HepG2 (cell line): ENCODE data around the gene FGF9. TPM values are rescaled to one million over a fixed set of nuclear protein-coding genes. Genes with fewer than 3 reads are reported as not detected.

Experiments used
- BCL6 ChIP-seq: IDR thresholded peaks from 2 replicates; pipeline ENCODE4 v1.6.1; 2016; ENCODE audit warnings: missing genetic modification reagents, missing compliant biosample characterization
- FOXP1 ChIP-seq, 2 experiments: fragments of 450-650 bp in 1 of 2; IDR thresholded peaks; 2 replicates each; pipeline ENCODE4 v1.6.1; 2017 to 2018; ENCODE audit warnings: antibody characterized with exemption in 1 of 2
- HNF4A ChIP-seq: sonication (generic); formaldehyde crosslinking; IDR thresholded peaks from 2 replicates; pipeline ENCODE4 v1.4.0; 2020; ENCODE audit warnings: missing genetic modification reagents
- ISL2 ChIP-seq: sonication (generic); formaldehyde crosslinking; IDR thresholded peaks from 2 replicates; pipeline ENCODE4 v1.5.0; 2020; ENCODE audit warnings: missing genetic modification reagents
- MAFK ChIP-seq, 2 experiments: IDR thresholded peaks in 1 of 2; conservative IDR thresholded peaks in 1 of 2; 2 replicates each; pipeline ENCODE4 v1.6.1; 2011; ENCODE audit warnings: improper control_type of control experiment in 2 of 2, low read length in 2 of 2
- NFE2 ChIP-seq: sonication (generic); formaldehyde crosslinking; IDR thresholded peaks from 2 replicates; pipeline ENCODE4 v1.4.0; 2020; ENCODE audit warnings: missing genetic modification reagents
- POGZ ChIP-seq: sonication (generic); formaldehyde crosslinking; IDR thresholded peaks from 2 replicates; pipeline ENCODE4 v1.4.0; 2020; ENCODE audit warnings: mild to moderate bottlenecking, missing genetic modification reagents
- RBM22 ChIP-seq: fragments of 200-400 bp; formaldehyde crosslinking; optimal IDR thresholded peaks from 2 replicates; pipeline ENCODE3; 2017; ENCODE audit warnings: mild to moderate bottlenecking, low read length, moderate library complexity
- SALL1 ChIP-seq: sonication (generic); formaldehyde crosslinking; IDR thresholded peaks from 2 replicates; pipeline ENCODE4 v1.8.0; 2022; ENCODE audit warnings: mild to moderate bottlenecking, missing genetic modification reagents
- SOX6 ChIP-seq, 2 experiments: fragments of 450-650 bp in 1 of 2; sonication (generic) in 1 of 2; formaldehyde crosslinking in 1 of 2; IDR thresholded peaks; 2 replicates each; pipeline versions ENCODE4 v1.4.0 to v1.6.1; 2017 to 2020; ENCODE audit warnings: antibody characterized with exemption in 1 of 2, mild to moderate bottlenecking in 1 of 2, missing genetic modification reagents in 1 of 2
- ZNF101 ChIP-seq: sonication (generic); formaldehyde crosslinking; IDR thresholded peaks from 2 replicates; pipeline ENCODE4 v1.4.0; 2020; ENCODE audit warnings: mild to moderate bottlenecking, low read depth, missing genetic modification reagents, borderline replicate concordance
- polyA plus RNA-seq, 8 experiments: library from polyadenylated mRNA; depleted of rRNA in 3 of 8; stranded (reverse) in 7 of 8; unstranded in 1 of 8; fragments of >200 nt; fragmentation: Illumina TruSeq in 4 of 8; extraction: Trizol in 4 of 8; gene quantifications; 2 replicates each; pipeline versions ENCODE4 v1.2.1 to v1.2.3, GENCODE V29; 2011 to 2016; ENCODE audit warnings: low read depth in 4 of 8, missing spikeins in 1 of 8, mixed read lengths in 1 of 8; ENCODE audit not compliant: insufficient read depth in 1 of 8
- total RNA-seq, 5 experiments: library from RNA; depleted of rRNA; stranded (reverse); fragments of >200 nt; fragmentation: Illumina TruSeq; extraction: Trizol; gene quantifications; 2 replicates each; pipeline ENCODE4 v1.2.3, GENCODE V29; 2016; ENCODE audit warnings: low read depth in 1 of 5
- TF ChIP-seq, protein P1 (sequence below): sonication (generic); formaldehyde crosslinking; IDR thresholded peaks from 2 replicates; pipeline ENCODE4 v1.5.1; 2020; ENCODE audit warnings: mild to moderate bottlenecking, missing genetic modification reagents, borderline replicate concordance
- TF ChIP-seq, protein P2 (sequence below): sonication (generic); formaldehyde crosslinking; IDR thresholded peaks from 2 replicates; pipeline ENCODE4 v1.5.0; 2020; ENCODE audit warnings: missing genetic modification reagents, mild to moderate bottlenecking, borderline replicate concordance
- TF ChIP-seq, protein P3 (sequence below): IDR thresholded peaks from 2 replicates; pipeline ENCODE4 v1.6.1; 2016; ENCODE audit warnings: low read depth, control low read depth
- TF ChIP-seq, protein P4 (sequence below): fragments of 450-650 bp; IDR thresholded peaks from 2 replicates; pipeline ENCODE4 v1.6.1; 2017
- TF ChIP-seq, protein P5 (sequence below): IDR thresholded peaks from 2 replicates; pipeline ENCODE4 v1.4.0; 2020; ENCODE audit warnings: mild to moderate bottlenecking, missing genetic modification reagents

The FGF9 gene
- total and polyA plus RNA-seq, 2 of the 13 experiments (the other 11 are each of a cell fraction or from before 2014, with no cell fraction given) = not detected

DNA sequence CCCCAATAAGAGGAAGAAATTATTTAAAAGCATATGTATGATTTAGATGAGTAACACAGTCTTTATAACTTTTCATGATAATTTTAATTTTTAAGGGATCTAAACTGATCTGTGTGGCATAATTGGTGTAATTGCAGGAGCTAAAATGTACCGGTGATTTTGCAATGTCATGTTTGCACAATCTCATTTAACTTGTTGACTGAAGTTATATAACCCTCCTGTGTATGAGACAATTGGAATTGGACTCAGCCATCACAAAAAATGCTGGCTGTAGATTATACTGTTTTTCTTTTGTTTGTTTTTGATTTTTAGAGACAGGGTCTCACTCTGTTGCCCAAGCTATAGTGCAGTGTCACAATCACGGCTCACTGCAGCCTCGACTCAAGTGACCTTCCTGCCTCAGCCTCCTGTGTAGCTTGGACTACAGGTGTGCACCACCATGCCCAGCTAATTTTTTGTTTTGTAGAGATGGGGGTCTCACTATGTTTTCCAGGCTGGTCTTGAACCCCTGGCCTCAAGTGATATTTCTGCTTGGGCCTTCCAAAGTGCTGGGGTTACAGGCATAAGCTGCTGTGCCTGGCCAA is 26.1 kb downstream of the FGF9 start (continued):
- TF ChIP-seq, protein P1, sequence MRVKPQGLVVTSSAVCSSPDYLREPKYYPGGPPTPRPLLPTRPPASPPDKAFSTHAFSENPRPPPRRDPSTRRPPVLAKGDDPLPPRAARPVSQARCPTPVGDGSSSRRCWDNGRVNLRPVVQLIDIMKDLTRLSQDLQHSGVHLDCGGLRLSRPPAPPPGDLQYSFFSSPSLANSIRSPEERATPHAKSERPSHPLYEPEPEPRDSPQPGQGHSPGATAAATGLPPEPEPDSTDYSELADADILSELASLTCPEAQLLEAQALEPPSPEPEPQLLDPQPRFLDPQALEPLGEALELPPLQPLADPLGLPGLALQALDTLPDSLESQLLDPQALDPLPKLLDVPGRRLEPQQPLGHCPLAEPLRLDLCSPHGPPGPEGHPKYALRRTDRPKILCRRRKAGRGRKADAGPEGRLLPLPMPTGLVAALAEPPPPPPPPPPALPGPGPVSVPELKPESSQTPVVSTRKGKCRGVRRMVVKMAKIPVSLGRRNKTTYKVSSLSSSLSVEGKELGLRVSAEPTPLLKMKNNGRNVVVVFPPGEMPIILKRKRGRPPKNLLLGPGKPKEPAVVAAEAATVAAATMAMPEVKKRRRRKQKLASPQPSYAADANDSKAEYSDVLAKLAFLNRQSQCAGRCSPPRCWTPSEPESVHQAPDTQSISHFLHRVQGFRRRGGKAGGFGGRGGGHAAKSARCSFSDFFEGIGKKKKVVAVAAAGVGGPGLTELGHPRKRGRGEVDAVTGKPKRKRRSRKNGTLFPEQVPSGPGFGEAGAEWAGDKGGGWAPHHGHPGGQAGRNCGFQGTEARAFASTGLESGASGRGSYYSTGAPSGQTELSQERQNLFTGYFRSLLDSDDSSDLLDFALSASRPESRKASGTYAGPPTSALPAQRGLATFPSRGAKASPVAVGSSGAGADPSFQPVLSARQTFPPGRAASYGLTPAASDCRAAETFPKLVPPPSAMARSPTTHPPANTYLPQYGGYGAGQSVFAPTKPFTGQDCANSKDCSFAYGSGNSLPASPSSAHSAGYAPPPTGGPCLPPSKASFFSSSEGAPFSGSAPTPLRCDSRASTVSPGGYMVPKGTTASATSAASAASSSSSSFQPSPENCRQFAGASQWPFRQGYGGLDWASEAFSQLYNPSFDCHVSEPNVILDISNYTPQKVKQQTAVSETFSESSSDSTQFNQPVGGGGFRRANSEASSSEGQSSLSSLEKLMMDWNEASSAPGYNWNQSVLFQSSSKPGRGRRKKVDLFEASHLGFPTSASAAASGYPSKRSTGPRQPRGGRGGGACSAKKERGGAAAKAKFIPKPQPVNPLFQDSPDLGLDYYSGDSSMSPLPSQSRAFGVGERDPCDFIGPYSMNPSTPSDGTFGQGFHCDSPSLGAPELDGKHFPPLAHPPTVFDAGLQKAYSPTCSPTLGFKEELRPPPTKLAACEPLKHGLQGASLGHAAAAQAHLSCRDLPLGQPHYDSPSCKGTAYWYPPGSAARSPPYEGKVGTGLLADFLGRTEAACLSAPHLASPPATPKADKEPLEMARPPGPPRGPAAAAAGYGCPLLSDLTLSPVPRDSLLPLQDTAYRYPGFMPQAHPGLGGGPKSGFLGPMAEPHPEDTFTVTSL (CRISPR knock-in tag) = peak; percentile 63; the same call in 1 of the 2 replicates
- TF ChIP-seq, protein P2, sequence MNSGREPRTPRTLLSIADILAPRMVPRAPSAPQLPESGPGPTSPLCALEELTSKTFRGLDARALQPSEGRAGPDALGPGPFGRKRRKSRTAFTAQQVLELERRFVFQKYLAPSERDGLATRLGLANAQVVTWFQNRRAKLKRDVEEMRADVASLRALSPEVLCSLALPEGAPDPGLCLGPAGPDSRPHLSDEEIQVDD = no peak
- TF ChIP-seq NFE2 (CRISPR knock-in tag) (peak; percentile 36; the same call in 1 of the 2 replicates), ZNF101 (CRISPR knock-in tag) (no peak), HNF4A (peak; percentile 41), MAFK (conservative IDR thresholded peaks at IDR 0.05 in 1 of 2, IDR thresholded peaks at IDR 0.05 in 1 of 2; ENCODE audit: low read length in 2 of 2) (peak; percentile 62 to 76), SOX6 (IDR thresholded peaks at IDR 0.05) (no peak), SOX6 (CRISPR knock-in tag; IDR thresholded peaks at IDR 0.05) (peak; percentile 93), RBM22 (no peak), SALL1 (CRISPR knock-in tag) (0 out of 2 replicates have a peak, but pooled peaks have one; percentile 30), FOXP1 (IDR thresholded peaks at IDR 0.05) (no peak), FOXP1 (CRISPR knock-in tag; IDR thresholded peaks at IDR 0.05) (peak; percentile 76), BCL6 (peak; percentile 30; the same call in 1 of the 2 replicates), ISL2 (CRISPR knock-in tag) (peak; percentile 41; the same call in 1 of the 2 replicates), POGZ (CRISPR knock-in tag) (0 out of 2 replicates have a peak, but pooled peaks have one; percentile 18)
- TF ChIP-seq, protein P3, sequence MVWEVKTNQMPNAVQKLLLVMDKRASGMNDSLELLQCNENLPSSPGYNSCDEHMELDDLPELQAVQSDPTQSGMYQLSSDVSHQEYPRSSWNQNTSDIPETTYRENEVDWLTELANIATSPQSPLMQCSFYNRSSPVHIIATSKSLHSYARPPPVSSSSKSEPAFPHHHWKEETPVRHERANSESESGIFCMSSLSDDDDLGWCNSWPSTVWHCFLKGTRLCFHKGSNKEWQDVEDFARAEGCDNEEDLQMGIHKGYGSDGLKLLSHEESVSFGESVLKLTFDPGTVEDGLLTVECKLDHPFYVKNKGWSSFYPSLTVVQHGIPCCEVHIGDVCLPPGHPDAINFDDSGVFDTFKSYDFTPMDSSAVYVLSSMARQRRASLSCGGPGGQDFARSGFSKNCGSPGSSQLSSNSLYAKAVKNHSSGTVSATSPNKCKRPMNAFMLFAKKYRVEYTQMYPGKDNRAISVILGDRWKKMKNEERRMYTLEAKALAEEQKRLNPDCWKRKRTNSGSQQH (CRISPR knock-in tag) = no peak
- TF ChIP-seq, protein P4, sequence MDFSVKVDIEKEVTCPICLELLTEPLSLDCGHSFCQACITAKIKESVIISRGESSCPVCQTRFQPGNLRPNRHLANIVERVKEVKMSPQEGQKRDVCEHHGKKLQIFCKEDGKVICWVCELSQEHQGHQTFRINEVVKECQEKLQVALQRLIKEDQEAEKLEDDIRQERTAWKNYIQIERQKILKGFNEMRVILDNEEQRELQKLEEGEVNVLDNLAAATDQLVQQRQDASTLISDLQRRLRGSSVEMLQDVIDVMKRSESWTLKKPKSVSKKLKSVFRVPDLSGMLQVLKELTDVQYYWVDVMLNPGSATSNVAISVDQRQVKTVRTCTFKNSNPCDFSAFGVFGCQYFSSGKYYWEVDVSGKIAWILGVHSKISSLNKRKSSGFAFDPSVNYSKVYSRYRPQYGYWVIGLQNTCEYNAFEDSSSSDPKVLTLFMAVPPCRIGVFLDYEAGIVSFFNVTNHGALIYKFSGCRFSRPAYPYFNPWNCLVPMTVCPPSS = no peak
- TF ChIP-seq, protein P5, sequence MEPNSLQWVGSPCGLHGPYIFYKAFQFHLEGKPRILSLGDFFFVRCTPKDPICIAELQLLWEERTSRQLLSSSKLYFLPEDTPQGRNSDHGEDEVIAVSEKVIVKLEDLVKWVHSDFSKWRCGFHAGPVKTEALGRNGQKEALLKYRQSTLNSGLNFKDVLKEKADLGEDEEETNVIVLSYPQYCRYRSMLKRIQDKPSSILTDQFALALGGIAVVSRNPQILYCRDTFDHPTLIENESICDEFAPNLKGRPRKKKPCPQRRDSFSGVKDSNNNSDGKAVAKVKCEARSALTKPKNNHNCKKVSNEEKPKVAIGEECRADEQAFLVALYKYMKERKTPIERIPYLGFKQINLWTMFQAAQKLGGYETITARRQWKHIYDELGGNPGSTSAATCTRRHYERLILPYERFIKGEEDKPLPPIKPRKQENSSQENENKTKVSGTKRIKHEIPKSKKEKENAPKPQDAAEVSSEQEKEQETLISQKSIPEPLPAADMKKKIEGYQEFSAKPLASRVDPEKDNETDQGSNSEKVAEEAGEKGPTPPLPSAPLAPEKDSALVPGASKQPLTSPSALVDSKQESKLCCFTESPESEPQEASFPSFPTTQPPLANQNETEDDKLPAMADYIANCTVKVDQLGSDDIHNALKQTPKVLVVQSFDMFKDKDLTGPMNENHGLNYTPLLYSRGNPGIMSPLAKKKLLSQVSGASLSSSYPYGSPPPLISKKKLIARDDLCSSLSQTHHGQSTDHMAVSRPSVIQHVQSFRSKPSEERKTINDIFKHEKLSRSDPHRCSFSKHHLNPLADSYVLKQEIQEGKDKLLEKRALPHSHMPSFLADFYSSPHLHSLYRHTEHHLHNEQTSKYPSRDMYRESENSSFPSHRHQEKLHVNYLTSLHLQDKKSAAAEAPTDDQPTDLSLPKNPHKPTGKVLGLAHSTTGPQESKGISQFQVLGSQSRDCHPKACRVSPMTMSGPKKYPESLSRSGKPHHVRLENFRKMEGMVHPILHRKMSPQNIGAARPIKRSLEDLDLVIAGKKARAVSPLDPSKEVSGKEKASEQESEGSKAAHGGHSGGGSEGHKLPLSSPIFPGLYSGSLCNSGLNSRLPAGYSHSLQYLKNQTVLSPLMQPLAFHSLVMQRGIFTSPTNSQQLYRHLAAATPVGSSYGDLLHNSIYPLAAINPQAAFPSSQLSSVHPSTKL (CRISPR knock-in tag) = peak; percentile 90
